ENCODE results near the gene TTC28.
A peak's percentile ranks its signal among the peaks of the same experiment; 100 is the strongest.

Gene TTC28

DNA sequence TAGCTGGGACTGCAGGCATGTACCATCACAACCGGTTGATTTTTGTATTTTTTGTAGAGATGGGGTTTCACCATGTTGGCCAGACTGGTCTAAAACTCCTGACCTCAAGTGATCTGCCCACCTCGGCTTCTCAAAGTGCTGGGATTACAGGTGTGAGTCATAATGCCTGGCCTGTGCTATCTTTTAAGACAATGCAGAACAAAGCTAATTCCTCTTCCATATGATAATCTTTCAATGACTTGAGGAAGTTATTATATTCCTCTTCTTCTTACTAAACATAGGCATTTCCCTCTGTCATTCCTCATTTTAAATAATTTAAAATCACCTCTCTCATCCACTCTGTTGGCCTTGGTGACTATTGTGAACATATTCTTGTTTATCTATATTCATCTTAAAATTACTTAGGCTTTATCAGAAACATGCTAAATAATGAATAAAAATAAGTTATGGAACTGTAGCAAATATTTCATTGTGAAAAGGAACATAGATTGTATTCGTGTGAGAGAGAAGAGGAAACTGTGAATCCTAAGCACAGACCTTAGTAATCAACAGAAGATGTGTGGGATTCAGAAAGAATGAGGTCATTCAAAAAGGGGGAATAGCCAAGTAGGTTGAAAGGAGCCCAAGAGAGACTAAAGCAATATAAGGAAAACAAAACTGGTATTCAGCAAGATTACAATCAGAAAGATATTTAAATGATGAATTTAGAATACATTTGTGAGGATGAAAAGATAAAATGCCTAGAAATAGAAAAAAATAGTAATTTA is 269.4 kb downstream of the TTC28 start:
- DNase-seq, result no peak
- no peak overlapping the region for H3K4me3 Mint-ChIP-seq
- no peak overlapping the region for H3K27ac Mint-ChIP-seq
- ATAC-seq (replicated peaks), result no peak
- no peaks in the 10 kb centered on the region for H3K9me3 Mint-ChIP-seq
- no peaks in the 10 kb centered on the region for H3K4me1 Mint-ChIP-seq
- peaks cover 9 to 10% of the 10 kb centered on the region in 2 donors for H3K27me3 Mint-ChIP-seq
- H3K36me3 Mint-ChIP-seq, result no peaks in the 10 kb centered on the region

DNA sequence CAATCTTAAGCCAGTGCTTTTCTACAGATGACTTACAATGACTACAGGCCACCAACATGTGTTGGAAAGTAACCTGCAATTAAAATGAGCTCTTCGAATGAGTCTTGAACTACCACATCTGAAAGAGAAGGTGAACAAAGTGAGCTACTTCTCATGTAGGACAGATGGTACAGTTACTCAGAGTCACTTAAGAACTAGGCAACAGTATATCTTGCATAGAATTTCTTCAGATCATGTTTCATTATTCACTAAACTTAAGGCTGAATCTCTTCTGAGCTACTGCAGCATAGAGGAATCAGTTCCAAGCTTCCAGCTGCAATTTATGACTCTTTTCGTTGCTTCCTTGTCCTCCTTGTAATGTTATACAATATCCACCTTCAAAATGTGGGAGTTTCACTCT is 270.9 kb downstream of the TTC28 start:
- H3K36me3 Mint-ChIP-seq, result no peaks in the 10 kb centered on the region
- H3K9me3 Mint-ChIP-seq, result no peaks in the 10 kb centered on the region
- H3K4me1 Mint-ChIP-seq, result no peaks in the 10 kb centered on the region
- H3K27ac Mint-ChIP-seq, result no peak overlapping the region
- no peak for DNase-seq
- no peak for ATAC-seq (replicated peaks)
- no peak overlapping the region for H3K4me3 Mint-ChIP-seq
- H3K27me3 Mint-ChIP-seq, result peaks cover 3 to 10% of the 10 kb centered on the region in 2 donors

DNA sequence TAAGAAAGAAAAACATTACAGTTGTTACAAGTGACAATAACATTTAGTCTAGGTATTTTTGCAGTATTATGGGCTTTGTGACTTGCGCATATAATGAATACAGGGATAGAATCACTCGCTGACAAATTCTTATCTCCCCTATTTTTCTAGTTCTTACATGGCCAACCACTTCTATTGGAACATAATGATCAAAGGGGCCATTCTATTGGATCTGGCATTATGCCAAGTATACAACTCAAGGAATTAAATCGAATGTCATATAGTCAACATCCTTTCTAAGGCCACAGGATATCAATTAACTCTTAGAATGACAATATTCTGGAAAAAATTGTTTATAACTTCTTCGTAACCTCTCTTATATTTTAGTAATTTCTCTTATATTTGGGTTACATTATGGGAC is 272.0 kb downstream of the TTC28 start:
- Mint-ChIP-seq H3K27ac (no peak overlapping the region), H3K4me3 (no peak overlapping the region), H3K27me3 (peaks cover 3 to 5% of the 10 kb centered on the region in 2 donors), H3K9me3 (no peaks in the 10 kb centered on the region), H3K36me3 (no peaks in the 10 kb centered on the region), H3K4me1 (no peaks in the 10 kb centered on the region)
- ATAC-seq (replicated peaks), result no peak
- DNase-seq, result no peak

DNA sequence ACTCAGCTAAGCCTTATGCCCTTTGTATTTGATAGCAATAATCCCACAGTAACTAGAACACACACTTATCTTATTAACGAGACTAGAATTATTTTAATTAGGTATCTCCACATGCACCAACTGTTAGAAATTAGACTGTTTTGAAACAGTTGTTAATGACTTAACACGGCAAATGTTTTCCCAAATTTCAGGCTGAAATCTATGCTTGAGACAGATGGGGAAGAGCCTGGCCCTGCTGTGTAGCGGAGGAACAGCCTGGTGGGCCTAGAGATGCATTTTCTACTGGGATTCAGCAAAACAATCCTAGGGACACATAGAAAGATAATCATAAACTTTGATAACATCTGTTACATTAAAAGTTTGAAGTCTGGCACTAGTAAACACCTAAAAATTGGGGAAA is 273.4 kb downstream of the TTC28 start:
- Mint-ChIP-seq H3K27me3 (peaks cover 0 to 3% of the 10 kb centered on the region in 2 donors), H3K36me3 (no peaks in the 10 kb centered on the region), H3K4me3 (no peak overlapping the region), H3K9me3 (no peaks in the 10 kb centered on the region), H3K4me1 (no peaks in the 10 kb centered on the region), H3K27ac (no peak overlapping the region)
- ATAC-seq (replicated peaks) (no peak), DNase-seq (no peak)

DNA sequence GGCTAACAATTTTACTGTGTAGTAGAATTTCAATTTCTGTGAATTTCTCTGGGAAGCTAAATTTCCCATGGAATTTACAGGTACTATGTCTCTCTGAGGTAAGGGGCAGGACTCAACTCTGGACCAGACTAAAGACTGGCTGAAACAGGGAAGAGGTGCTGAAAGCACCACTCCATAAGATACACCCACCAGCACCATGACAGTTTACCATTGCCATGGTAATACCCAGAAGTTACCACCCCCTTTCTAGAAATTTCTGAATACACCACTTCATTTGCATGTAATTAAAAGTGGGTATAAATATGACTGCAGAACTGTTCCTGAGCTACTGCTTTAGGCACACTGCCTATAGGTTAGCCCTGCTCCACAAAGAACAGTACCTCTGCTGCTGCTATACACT is 274.1 kb downstream of the TTC28 start:
- no peaks in the 10 kb centered on the region for H3K36me3 Mint-ChIP-seq
- no peak overlapping the region for H3K4me3 Mint-ChIP-seq
- DNase-seq, result no peak
- H3K4me1 Mint-ChIP-seq, result no peaks in the 10 kb centered on the region
- no peak overlapping the region for H3K27ac Mint-ChIP-seq
- no peaks in the 10 kb centered on the region for H3K9me3 Mint-ChIP-seq
- H3K27me3 Mint-ChIP-seq, result peaks cover 0 to 8% of the 10 kb centered on the region in 2 donors
- ATAC-seq (replicated peaks), result peak; percentile 12 to 33

DNA sequence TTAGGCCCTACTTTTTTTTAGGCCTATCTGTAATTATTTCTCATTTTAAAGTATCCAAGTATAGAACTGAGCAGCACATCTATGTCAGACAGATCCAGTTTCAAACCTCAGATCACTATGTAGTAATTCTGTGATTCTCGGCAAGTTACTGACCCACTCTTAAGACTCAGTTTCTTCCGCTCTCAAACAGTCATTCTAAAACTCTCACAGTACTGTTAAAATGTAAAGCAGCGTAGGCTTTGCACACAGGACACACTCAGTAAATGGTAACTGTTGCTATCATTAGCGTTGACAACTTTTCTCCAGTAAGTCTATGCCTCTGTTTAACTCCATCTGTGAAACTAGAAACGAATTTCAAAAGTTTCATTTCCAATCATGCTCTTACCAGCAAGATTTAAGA is 277.1 kb downstream of the TTC28 start:
- DNase-seq (no peak), ATAC-seq (replicated peaks) (no peak)
- Mint-ChIP-seq H3K27ac (no peak overlapping the region), H3K9me3 (no peaks in the 10 kb centered on the region), H3K4me3 (no peak overlapping the region), H3K4me1 (no peaks in the 10 kb centered on the region), H3K36me3 (no peaks in the 10 kb centered on the region), H3K27me3 (peaks cover 4 to 7% of the 10 kb centered on the region in 2 donors)

DNA sequence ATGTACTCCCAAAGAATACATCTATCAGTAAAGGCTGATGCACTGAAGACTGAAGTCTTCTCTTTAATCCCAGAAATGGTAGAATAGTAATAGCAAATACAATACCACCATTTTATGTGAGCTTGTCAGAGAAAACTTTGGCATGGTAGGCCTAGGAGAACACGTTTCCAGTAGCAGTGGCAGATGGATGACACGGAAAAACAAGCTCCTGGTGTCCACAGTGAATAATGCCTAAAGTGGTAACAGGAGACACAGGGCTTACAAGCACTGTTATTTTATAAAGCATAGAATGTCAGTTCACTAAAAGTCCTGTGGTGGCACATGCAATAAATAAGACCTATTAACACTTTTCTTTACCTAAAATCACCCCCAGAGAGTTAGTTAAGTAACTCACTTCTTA is 277.6 kb downstream of the TTC28 start:
- Mint-ChIP-seq H3K4me1 (no peaks in the 10 kb centered on the region), H3K4me3 (no peak overlapping the region), H3K36me3 (no peaks in the 10 kb centered on the region), H3K27ac (no peak overlapping the region), H3K9me3 (no peaks in the 10 kb centered on the region), H3K27me3 (peaks cover 4 to 7% of the 10 kb centered on the region in 2 donors)
- ATAC-seq (replicated peaks) (no peak), DNase-seq (no peak)

DNA sequence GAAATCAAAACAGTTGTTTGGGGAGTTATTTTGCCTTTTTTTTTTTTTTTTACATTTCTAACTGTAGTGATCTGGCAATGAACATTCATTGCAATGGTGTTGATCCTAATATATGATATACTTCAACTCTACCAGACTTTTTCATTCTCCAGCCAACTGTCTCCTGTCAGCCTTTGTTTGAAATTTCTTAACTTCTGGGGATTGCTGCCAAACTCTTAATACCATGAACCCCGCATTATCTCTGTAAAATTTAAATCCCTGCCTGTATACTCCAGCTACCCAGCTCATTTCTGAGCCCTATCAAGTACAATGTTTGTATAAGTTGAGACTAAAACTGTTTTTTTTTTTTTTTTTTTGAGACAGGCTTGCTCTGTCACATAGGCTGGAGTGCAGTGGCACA is 280.7 kb downstream of the TTC28 start:
- H3K4me1 Mint-ChIP-seq, result no peaks in the 10 kb centered on the region
- H3K27ac Mint-ChIP-seq, result no peak overlapping the region
- ATAC-seq (replicated peaks), result no peak
- peaks cover 4 to 10% of the 10 kb centered on the region in 2 donors for H3K27me3 Mint-ChIP-seq
- no peaks in the 10 kb centered on the region for H3K9me3 Mint-ChIP-seq
- no peaks in the 10 kb centered on the region for H3K36me3 Mint-ChIP-seq
- H3K4me3 Mint-ChIP-seq, result no peak overlapping the region
- DNase-seq, result no peak

DNA sequence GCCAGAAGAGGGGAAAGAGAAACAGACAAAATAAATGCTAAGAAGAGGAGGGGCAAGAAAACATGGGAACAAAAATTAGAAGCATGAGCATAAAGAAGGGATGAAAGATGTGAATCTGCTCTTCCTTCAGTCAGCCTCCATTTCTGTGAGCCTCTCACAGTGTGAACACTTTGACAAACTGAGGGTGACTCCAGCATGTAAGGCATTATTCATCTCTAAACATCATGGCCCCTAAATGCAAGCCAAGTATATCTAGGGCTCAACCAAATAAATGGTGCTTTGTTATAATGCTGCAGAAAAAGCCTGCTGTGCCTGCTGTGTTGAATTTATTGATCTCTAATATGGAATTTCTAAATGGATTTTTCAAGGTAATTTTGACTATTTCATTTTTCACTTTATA is 281.3 kb downstream of the TTC28 start:
- Mint-ChIP-seq H3K27ac (no peak overlapping the region), H3K4me1 (no peaks in the 10 kb centered on the region)

DNA sequence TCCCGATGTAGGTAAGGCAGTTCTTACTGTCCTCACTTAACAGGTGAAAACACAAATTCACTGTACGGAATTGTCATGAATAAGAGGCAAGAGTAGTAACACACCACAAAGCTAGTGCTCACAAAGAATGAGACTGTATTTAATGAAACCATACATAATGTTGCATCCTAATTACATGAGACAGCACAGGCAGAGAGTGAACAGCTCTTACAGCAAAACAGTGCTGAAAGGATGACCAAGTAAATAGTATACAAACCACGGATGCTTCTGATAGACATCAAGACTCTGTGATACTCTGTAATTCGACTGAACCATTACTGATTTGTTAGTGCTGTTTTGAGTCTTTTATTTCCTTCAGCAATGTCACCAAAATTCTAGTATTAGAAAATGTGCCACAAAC is 282.3 kb downstream of the TTC28 start:
- Mint-ChIP-seq H3K36me3 (no peaks in the 10 kb centered on the region), H3K27ac (no peak overlapping the region), H3K4me1 (no peaks in the 10 kb centered on the region), H3K4me3 (no peak overlapping the region), H3K9me3 (no peaks in the 10 kb centered on the region), H3K27me3 (peaks cover 4 to 10% of the 10 kb centered on the region in 2 donors)
- ATAC-seq (replicated peaks), result no peak
- DNase-seq, result no peak

More for the DNA sequence above, 281.3 kb downstream of the TTC28 start:
- no peak for DNase-seq
- Mint-ChIP-seq H3K4me3 (no peak overlapping the region), H3K36me3 (no peaks in the 10 kb centered on the region), H3K27me3 (peaks cover 4 to 10% of the 10 kb centered on the region in 2 donors), H3K9me3 (no peaks in the 10 kb centered on the region)
- no peak for ATAC-seq (replicated peaks)

DNA sequence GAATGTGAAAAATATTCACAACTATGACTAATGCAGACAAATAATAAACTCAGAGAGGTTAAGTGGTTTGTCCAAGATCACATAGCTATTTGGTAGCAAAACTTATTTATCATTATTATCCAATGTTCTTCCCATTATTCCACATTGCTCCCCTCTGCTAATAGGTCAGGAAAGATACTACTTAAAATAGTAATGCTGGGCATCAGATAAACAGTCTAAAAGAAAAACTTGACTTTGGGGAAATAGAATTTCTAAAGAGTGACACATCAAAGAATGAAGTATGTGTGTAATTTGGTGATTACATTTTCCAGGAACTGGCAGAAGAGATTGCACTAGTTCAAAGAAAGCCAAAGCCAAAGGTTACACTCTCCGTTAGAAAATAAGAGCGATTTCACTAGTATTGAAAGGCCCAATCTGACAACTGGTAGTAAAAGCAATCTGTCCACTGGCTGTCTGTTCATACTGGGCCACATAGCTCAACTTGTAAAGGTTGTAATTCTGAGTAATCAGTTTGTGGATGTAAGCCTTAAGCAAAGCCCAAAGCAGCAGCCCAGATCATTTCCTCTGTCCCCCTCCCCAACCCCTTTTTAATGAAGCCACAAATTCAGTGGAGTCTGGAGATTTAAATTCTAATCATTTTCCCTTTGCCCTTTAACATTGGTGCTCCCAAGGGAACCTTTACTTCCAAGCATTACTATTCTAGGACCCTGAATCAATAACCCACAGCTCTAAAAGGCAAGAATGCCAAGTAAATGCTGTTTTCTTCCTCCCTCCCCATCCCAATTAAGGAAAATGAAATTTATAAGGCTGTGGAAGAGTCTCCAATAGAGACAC is 283.5 kb downstream of the TTC28 start:
- Mint-ChIP-seq H3K27ac (no peak overlapping the region), H3K27me3 (peaks cover 10% of the 10 kb centered on the region in 2 donors), H3K4me1 (no peaks in the 10 kb centered on the region), H3K4me3 (no peak overlapping the region), H3K36me3 (peaks cover 0 to 4% of the 10 kb centered on the region in 2 donors), H3K9me3 (peaks cover 1 to 4% of the 10 kb centered on the region in 2 donors)
- no peak for DNase-seq
- no peak for ATAC-seq (replicated peaks)

DNA sequence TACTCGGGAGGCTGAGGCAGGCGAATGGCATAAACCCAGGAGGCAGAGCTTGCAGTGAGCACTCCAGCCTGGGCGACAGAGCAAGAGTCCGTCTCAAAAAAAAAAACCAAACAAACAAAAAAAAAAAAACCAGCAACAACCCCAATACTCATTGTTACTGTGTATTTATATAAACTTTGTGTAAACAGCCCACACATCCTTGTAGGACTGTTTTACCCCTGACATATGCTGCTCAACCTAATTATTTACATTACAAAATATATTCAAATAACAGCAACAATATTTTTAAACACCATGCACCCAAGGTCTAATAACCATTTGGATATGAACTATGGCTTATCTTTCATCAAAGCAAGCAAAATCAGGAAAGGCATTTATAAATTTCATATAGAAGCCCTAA is 284.1 kb downstream of the TTC28 start:
- Mint-ChIP-seq H3K27ac (no peak overlapping the region), H3K36me3 (peaks cover 0 to 4% of the 10 kb centered on the region in 2 donors), H3K4me1 (no peaks in the 10 kb centered on the region), H3K4me3 (no peak overlapping the region), H3K27me3 (peaks cover 6 to 10% of the 10 kb centered on the region in 2 donors), H3K9me3 (peaks cover 1 to 4% of the 10 kb centered on the region in 2 donors)
- ATAC-seq (replicated peaks), result no peak
- DNase-seq, result no peak

DNA sequence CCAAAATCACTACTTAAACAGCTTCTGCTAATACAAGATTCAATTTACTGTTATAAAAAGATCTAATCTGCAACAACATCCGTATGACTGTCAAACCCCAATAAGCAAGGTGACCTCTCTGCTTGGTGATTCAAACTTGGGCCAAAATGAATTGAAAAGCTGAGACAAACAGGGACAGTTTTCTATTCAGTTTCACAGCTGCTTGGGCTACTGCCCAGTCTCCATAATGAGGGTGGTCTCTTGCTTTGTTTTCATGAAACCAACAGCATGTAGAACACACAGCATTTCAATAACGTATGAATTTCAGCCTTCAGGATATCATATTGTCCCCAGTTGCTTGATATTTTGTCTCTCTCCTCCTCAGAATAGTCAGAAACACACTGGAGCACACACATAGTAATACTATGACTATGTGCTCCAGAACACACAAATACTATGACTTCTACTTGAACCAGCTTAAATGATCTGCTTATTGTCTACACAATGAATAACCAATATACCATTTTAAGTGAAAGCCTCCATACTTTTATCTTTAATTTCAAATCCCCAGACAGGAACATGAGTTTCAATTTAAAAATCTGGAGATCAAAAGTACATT is 285.0 kb downstream of the TTC28 start:
- peaks cover 0 to 4% of the 10 kb centered on the region in 2 donors for H3K36me3 Mint-ChIP-seq
- H3K4me3 Mint-ChIP-seq, result no peak overlapping the region
- H3K9me3 Mint-ChIP-seq, result peaks cover 1 to 4% of the 10 kb centered on the region in 2 donors
- no peak for ATAC-seq (replicated peaks)
- no peak for DNase-seq
- H3K27ac Mint-ChIP-seq, result no peak overlapping the region
- H3K4me1 Mint-ChIP-seq, result no peaks in the 10 kb centered on the region
- peaks cover 4 to 10% of the 10 kb centered on the region in 2 donors for H3K27me3 Mint-ChIP-seq

DNA sequence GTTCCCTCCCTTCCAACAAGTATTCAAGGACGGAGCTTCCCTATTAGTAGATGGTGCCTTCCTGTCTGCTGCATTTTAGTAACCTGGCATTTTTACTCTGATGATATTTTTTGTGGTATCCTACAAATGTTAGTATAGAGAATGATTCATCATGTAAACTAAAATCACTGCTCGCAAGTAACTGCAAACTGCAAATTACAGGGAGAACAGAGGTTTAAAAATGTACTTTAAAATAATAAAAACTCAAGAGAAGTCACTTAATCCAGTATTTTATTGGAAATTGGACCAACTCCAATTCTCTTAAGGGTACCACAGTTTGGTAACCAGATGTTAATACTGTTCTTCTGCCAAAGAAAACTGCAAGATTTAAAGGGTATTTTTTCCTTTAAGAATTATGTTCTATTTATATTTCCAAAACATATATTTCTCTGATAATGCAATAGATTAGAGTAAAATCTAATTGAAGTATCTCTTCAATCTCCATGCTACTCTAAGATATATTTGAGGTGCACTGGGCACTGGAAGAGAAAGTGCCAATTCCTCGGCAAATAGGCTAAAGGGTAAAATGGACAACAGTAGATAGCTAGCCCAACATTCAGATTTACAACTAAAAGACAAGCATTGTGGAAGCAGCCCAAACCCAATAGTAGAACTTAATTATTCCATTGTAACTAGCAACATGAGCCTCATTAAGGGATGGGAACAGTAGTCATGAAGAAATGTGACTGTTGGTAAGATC is 298.0 kb downstream of the TTC28 start:
- no peaks in the 10 kb centered on the region for H3K36me3 Mint-ChIP-seq
- ATAC-seq (replicated peaks) (no peak), DNase-seq (no peak)
- H3K4me3 Mint-ChIP-seq, result no peak overlapping the region
- H3K4me1 Mint-ChIP-seq, result peaks cover 0 to 3% of the 10 kb centered on the region in 2 donors
- peaks cover 0 to 4% of the 10 kb centered on the region in 2 donors for H3K9me3 Mint-ChIP-seq
- H3K27ac Mint-ChIP-seq, result no peak overlapping the region
- H3K27me3 Mint-ChIP-seq, result no peaks in the 10 kb centered on the region

All from stimulated activated naive B cell treated with anti-CD40 and anti-IgM and Interleukin-4, amounts not matched to agents 10 μg/mL and 1 μg/mL and 100 μg/mL, for 72 hours (primary cell).